GM18909 (cell line): ENCODE measurements around the gene ARHGAP22.

Source experiments
- ATAC-seq: cut with Tn5 transposase; IDR thresholded peaks from one replicate; pipeline ENCODE4 v1.9.1; 2021; ENCODE audit warnings: mild to moderate bottlenecking; ENCODE audit not compliant: unreplicated experiment, poor library complexity

ARHGAP22 gene

DNA sequence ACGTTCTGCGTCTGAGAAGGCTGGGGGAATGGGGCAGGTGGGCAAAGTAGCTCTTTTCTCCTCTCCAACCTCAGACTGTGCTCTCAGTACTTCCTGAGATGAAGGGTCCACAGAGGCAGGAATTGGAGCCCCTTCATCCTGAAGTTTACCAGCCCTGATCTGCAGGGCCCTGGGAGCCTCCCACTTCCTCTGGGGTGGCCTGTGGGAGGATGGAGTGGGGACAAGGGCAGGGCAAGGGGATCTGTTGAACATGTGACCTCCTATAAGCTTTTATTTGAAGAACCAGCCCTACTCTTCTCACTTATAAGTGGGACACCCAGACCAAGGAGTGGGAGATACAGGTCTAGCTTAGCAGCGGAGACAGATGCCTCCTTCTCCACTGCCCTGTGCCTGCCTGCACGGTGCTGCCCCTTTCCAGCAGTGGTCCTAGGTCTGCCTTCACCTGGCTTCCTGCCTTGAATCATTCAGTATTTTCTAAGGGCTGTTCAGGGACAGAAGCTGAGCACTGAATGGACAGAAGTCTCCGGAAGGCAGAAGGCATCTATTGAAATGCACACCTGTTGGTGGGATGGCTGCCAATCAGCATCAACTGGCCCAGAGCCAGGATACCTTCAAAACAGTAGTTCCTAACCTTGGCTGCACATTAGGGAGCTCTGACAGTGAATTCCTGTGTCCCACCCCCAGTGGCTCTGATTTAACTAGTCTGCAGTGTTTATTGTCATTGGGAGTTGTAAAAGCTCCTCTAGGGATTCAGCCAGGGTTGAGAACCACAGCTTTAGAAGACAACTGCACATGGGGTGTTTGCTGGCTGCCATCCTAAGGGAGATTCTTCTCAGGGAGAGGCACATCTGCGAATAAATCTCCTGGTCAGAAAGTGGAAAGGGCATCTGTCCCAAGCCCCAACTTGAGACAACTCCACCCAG lies 2.7 kb upstream of the ARHGAP22 start:
- no peak for ATAC-seq

DNA sequence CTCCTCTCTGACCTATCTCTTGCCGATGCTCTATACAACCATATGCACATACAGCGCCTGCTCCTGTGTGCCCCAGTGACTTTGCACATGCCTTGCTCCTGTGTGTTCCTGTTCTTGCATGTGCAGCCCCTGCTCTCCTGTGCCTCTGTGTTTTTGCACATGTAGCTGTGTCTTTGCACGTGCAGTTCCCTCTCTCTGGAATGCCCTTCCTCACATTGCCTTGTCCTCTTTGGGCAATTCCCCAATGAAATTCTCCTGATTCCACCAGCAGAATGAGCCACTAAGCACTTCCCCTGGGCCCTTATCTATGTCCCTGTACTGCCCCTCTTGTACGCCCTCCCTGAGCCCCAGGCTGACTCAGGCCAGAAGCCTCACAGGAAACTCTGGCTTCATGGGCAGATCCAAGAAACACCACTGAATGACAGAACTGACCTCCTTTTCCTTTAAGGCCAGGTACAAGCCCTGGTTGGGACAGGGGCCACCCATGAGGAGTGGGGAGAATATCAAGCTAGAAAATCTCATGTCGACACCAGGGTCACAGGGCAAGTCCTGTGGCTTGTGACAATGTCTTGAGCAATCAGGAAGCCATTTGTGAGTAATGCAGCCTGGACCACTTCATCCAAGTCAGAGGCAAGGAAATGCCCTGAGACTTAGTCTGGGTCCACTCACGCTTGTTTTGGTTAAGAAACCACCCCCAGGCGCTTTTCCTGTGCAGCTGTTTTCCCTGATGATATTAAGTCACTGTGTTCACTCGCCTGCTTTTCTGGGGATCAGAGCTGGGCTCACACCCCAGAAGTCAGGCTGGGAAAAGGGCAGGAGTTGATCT lies 1.9 kb upstream of the ARHGAP22 start:
- ATAC-seq = no peak

GRCh38 chr10:48605786-48606529 lies 1.1 kb upstream of the ARHGAP22 start:
- ATAC-seq = no peak

DNA sequence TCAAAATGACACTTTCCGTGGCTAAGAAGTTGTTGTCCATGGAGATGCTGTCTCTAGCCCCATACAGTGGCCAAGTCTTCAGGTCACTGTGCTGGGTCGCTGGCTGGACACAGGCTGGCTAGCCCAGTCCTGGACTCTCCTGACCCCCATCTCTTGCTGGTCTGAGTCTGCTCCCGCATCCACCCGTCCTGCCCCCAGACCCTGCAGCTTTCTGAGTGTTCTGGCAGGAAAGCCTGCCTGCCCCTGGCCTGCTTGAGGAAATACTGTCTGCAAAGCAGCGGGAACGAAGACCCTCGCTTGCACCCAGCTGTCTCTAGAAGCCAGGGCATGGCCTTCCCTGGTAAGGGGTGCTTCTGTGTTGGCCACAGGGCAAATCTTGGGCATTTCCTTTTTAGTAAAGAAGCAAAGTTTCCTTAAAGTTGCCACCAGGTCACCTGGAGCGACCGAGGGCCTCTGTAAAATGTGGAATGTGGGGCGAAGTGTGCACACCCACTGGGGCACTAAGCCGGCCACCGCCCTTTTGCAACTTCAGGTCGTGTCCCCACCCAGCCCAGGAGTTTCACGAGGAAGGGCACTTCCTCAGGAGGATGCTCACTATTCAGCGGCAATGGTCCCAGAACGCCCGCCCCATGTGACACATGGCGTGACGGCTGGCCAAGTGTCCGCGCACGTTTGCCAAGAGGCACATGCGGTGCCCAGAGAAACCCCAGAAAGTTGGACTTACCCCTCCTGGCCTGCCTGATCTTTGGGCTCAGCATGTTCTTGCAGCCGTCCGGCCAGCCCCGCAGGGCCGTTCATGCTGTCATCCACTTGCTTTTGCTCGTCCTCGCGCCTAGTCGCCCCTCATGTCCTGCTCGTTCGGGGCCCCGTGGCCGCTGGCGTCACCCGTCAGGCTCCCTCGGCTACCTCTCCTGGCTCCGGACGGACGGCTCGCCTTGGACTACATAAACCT lies 558 bp downstream of the ARHGAP22 start:
- ATAC-seq = no peak

GRCh38 chr10:48603421-48604038 lies 1.3 kb downstream of the ARHGAP22 start:
- no peak for ATAC-seq

DNA sequence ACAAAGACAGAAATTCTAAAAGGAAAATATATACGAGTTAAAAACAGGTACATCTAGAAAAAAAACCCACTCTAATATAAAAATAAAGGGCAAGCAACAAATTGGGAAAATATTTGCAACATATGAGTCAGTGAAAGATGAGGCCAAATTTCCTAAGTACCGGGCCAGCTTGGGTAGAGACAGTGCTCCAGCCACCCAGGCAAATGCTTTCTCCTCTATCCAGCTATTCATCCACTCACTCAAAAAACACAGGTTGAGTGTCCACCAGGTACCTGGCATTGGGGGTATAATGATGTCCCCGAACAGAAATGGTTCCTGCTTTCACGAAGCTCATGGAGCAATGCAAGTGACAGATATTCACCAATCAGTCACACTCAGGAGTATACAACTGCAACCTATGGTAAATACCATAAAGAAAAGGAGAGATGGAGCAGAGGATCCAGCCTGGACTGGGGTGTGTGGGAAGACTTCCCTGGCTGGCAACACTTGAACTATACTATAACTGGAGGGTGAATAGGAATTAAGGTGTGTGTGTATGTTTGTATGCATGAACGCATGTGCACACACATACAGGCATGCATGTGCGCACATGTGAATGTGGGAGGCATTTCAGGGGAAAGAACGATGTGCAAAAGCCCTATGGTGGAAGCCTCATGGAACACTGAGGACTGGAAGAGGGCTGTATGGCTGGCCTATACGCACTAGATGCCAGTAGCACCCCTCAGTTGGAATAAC lies 2.3 kb downstream of the ARHGAP22 start:
- ATAC-seq = no peak

DNA sequence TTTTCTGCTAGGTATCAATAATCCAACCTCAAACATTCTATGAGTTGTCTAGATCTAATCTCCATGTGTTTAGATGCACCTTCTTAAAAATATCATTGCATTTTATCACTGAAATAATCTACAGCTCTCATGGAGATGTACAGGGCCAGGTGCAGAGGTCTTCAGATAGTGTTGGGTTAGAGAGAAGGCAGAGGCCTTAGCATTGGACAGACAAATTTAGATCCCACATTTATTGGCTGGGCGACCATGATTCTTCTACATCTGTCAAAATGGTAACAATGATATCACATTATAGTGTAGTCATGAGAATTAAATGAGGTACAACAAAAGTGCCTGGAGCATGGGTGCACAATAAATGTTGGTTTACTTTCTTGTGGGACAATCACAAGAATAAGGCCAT lies 3.1 kb downstream of the ARHGAP22 start:
- ATAC-seq = no peak

- ATAC-seq = no peak
Observed at GRCh38 chr10:48600645-48601505, 4.0 kb downstream of the ARHGAP22 start.

DNA sequence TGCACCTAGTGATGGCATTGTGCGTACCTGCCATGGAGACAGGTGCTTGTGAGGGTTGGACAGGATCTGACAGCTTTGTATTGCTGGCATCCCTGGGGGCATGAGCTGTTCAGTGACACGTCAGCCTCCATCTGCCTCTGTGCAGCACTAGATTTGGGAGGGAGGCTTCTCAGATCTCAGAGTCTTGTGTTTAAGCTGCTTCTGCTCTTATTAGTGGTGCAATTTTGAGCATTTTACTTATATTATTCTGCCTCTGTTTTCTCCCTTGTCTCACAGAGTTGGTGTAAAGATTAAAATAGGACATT lies 5.1 kb downstream of the ARHGAP22 start:
- ATAC-seq = no peak

- no peak for ATAC-seq
Observed at GRCh38 chr10:48598936-48599829, 5.7 kb downstream of the ARHGAP22 start.

- no peak for ATAC-seq
Observed at GRCh38 chr10:48598243-48598935, 6.5 kb downstream of the ARHGAP22 start.

- no peak for ATAC-seq
Observed at GRCh38 chr10:48595539-48595932, 9.3 kb downstream of the ARHGAP22 start.

DNA sequence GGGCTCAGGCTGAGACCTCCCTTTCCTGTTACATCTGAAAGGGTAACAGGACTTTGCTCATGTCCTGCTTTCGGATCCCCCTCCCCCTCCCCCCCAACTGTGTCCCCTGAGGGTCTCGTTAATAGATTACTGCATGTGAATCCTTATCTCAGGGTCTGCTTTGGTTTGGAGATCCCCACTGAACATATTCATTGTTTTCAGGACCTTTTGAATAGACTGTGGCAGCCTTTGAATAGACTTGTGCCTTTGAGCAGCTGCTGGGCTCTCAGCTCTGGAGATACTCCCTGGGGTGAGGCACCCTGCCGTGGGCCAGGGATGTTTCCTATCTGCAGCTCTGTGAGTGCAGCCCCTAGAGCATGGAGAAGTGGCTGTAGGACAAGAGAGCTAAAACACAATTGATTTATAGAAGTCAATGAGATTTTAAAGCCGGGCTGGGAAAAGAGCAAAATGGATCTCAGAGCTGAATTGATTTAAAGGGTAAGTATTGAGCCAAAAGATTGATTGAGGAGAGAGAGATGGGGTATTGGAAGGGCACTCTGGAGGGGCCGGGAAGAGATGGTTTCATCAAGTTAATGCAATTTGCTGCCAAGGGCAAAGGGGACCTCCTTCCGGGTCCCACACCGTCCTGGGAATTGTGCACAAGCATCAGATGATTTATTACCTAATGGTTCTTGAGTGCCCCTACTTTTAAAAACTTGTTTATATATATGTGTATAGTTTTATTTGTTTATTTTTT lies 9.9 kb downstream of the ARHGAP22 start:
- no peak for ATAC-seq

GRCh38 chr10:48594371-48594770 lies 10.5 kb downstream of the ARHGAP22 start:
- ATAC-seq = no peak

GRCh38 chr10:48592346-48592745 lies 12.5 kb downstream of the ARHGAP22 start:
- ATAC-seq = no peak

DNA sequence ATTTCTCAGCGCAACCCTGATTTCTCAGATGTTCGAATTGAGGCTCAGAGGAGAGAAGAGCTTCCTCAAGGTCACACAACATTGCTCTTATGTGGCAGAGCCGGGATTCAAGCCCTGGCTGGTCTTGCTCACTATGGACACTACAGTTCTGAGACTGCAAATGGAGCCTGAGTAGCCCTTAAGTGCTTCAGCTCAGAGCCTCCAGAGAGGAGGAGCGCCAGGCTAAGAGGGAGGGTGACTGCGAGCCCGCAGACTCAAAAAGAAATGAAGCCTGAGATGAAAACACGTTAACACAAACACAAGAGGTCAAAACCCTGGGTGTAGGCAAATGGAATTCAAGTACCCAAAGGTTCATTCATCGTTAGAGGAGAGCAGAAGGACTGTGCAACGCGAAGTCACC lies 13.9 kb downstream of the ARHGAP22 start:
- no peak for ATAC-seq
